GM21737 (cell line): ENCODE measurements around the gene SMS.

Source experiments
- ATAC-seq: cut with Tn5 transposase; IDR thresholded peaks from one replicate; pipeline ENCODE4 v1.9.1; 2021; ENCODE audit warnings: mild to moderate bottlenecking, moderate library complexity; ENCODE audit not compliant: unreplicated experiment

Gene SMS

DNA sequence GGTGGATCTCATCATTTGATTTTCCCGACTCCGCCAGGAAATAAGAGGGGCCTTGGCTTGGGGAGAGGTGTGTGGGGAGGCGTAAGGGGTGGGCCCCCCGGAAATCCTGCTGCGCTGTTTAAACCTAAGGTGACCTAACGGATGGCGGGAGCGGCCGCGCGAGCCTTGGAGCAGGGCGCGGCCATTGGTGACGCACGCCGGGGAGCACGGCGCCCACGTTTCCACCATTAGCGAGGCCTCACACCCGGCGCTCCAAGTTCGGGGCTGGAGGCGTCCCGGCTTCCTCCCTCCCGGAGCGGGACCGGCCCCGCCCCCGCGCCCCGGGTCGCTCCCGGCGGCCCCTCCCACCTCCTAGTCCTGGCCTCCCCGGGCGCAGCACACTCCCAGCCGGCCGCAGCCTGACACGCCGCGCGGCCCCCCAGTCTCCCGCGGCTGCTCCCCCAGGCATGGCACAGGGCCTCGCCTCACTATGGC is at the start of gene SMS:
Gene SMS (plus strand): TSS at position 354 of the 474 bp plus-strand sequence. CDS start 116 bp downstream, at position 470.
- ATAC-seq = peak; percentile 75

DNA sequence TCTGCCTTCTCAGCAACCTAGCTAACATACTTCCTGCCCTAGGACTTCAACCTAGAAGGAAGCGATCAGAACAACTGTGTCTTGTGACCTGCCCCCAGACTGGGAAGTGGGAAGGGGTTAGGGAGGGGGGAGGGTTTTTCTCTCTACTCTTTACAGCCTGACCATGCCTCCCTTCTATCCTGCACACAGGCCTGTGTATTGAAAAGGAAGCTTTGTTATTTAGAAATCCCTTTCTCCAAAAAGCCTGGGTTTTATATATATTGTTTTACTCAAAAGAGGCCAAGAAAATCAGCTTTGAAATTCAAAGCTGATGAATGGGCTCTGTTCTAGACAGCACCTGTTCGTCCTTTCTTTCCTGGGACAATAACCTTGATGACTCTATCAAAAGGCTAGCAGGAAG is 35.2 kb upstream of the SMS start:
- ATAC-seq = no peak

DNA sequence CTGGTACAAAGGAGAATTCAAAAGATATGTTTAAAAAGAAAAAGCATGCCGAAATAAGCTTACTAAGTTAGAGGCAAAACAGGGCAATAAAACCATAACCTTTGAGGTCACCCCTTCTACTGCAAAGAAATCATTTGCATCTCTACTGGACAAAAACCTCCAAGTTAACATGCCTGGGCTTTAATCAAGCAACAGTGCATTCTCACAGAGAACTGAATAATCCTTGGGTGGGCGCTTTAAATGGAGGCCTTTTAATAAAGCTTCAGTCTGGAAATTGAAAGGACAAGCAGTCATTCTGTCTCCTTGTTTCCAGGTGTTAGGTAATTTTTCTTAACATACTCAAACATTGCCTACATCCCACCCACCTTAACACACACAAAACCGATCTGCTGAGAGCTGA is 34.6 kb upstream of the SMS start:
- ATAC-seq = no peak

DNA sequence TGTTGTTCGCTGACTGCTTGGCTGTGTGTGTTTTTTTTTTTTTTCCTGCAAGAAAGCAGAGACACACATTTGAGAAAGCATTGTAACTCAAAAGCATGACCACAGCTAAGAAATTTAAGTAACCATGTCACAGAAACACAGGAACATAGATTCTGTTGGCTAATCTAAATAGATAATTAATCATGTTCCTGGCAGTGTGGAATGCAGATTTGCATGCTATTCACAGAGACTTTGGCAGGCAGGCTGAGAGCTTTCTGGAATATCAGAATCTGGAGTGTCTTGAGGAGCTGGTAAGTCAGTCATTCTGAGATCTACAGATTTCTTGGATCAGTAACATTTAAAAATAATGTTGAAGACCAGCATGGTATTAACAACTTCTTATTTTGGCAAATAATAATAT is 33.2 kb upstream of the SMS start:
- no peak for ATAC-seq

DNA sequence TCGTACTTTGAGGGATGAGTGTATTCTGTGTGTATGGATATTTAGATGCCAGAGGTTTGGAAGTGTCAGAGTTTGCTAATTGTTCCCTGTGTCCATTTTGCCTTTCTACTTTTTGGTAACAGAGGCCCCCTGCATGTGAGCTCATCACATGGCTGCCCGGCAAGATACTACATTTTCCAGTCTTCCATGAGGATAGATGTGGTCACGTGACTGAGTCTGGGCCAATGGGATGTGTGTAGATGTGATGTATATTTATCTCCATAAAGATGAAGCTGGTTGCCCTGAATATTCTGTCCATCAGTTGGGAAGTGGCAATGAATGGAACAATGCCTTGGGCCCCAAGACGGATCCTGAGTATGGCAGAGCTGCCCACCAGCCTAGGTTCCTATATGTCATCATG is 29.0 kb upstream of the SMS start:
- no peak for ATAC-seq

DNA sequence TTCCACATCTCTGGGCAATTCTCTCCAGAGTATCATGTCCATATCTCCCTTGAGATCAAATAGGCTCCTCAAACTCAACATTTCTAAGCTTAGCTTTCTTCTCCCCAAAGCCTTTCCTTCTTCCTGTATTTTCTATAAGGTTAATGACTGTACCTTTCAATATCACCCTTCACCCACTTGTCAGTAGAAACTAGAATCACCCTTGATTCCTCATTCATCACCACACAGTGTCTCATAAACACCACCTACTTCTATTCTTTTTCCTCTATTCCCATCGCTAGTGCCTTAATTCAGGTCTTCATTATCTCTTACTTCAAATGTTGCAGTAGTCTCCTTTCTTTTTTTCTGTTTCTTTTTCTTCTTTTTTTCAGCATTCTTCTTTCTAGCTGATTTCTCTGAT is 28.3 kb upstream of the SMS start:
- no peak for ATAC-seq

DNA sequence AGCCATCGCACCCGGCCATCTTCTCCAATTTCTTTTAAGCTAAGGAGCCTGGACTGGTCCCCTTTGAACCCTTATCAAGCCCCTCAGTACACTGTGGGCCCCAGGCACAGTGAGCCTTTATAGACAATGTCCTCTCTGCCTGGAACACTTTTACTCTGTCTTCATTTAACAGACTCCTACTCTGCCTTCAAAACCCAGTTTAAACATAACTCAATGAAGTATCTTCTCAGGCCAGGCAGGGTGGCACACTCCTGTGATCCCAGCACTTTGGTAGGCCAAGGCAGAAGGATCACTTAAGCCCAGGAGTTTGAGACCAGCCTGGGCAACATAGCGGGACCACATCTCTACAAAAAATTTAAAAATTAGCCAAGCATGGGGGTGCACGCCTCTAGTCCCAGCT is 27.5 kb upstream of the SMS start:
- ATAC-seq = no peak

DNA sequence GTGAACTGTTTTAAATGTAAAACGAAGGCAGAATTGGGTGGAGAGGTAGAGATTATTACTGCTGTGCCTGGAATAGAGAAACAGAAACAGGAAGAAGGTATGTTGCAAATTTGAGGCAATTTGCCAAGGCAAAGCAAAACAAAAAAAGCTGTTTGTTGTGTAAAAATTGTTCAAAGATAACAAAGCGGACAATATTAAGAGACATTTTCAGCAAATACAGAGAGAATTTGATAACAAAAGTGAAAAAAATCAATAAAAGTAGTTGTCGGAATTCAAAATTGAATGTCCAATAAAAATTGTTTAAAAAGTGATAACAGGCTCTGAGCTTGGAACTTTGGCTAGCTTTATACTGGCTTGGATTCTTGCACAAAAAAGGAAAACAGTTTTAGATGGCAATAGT is 14.4 kb upstream of the SMS start:
- no peak for ATAC-seq

DNA sequence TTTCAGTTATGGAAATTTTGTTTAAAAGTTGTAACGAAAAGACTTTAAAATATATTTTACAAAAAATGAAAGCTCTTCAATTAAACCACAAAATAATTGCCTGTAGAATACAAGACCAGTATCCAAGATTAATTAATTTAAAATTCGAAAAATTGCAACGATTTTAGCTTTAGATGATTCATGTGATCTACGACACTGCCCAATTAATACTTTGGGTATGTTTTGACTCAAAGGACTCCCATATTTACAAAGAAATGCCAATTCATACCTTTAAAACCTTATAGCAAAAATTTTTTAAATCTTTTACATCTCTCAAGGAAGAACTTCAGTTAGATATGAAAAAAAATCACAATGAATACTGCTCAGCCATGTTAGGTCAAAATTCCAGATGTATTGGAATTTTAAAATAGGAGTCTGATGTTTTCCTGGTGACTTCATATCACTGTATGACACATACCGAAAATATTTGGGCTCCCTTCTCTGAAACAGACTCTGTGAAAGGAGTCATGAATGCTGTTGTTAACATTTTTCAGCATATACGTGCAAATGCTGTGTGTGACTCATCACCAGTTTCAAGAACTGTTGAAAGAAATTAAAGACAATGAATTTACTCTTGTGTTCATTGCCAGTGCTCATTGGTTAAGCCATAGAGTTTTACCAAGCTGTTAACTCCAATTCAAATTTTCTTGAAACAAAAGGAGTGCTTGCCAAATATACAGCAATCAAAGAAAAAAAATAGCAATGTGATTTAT is 13.8 kb upstream of the SMS start:
- no peak for ATAC-seq

DNA sequence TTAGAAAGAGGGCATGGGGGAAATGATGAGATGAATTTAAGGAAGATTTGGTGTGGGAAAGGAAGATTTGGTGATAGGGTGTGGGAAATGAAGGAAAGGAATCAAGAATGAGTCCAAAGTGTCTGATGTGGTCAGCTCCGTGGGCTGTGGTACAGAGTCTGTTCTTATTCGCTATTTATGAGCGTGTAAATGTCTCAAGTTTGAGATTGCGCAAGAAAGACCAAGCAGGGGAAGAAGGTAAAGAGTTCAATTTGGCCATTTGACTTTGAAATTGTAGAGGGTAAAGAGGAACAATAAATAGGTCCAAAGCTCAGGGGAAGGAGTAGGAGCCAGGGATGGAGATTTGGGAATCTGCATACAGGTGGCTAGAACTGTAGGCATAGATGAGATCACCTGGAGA is 11.3 kb upstream of the SMS start:
- no peak for ATAC-seq

DNA sequence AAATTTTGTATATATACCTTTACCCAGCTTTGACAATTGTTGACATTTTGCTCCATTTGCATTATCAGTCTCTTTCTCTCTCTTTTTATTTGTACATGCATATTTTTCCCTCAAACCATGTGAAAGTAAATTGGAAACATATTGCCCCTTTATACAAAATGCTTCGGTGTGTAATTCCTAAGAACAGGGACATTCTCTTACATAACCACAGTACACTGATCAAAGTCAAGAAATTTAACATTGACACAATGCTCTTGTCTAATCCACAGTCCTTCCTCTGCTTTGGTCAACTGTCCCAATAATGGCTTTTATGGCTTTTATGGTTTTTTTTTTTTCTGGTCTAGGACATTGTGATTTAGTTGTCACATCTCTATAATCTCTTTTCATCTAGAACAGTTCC is 9.5 kb upstream of the SMS start:
- ATAC-seq = no peak

DNA sequence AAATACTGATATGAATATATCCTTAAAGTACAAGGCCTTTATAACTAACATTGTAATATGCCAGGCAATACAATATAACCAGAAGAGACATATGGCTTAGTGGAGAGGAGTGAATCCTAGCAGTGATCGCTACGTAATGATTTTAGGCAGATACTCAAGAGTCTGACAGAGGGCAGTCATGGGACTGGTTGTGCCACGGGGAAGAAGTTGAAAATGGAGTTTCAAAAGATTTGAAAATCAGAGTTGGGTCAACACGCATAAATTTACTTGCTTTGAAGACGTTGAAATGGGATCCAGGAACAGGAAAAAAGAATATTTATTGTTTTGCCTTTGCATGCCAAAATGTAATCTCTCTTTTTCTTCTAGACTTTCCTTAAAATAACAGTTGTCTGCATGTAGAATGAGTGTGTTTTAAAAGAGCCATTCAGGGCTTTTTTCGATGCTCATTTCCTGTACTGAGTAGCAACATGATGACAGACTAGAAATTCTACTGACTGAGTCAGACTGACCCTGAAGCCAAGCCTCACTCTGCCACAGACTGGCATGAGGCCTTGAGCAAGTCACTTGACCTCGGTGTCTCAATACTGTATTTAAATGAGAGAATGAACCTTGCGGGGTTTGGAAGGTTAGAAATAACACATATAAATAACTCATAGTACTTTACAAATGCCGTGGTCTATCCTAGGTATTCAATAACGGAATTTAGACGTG is 8.1 kb upstream of the SMS start:
- no peak for ATAC-seq

DNA sequence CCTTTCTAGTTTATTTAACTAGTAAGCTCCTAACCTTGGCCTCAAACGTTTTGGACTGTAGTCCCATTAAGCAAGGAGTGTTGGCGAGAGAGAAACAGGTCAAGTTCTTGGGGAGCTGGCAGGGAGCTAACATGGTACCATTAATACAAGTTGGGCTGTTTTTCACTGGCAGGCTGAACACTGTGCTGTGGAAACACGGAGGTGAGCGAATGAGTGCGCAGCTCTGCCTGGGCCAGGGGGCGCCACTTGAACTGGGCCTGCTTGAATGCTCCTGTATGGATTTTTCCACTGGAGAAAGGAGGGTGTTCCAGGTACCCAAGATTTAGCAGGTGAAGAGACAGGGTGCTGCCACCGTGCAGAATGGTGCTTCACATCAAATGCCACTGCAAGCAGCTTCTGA is 7.4 kb upstream of the SMS start:
- no peak for ATAC-seq

DNA sequence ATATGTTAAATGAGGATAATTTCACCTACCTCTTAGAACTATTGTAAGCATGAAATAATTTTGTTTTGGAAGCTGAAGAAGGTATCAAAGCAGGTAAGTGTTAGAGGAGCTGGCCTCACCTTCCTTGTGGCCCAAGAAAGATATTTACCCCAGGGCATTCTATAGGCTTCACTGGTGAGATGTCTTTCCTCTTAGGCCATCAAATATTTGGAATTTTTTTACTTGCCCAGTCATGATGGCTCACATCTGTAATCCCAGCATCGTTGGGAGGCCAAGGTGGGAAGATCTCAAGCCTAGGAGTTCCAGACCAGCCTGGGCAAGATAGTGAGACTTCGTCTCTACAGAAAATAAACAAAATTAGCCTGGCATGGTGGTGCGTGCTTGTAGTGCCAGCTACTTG is 6.1 kb upstream of the SMS start:
- no peak for ATAC-seq

DNA sequence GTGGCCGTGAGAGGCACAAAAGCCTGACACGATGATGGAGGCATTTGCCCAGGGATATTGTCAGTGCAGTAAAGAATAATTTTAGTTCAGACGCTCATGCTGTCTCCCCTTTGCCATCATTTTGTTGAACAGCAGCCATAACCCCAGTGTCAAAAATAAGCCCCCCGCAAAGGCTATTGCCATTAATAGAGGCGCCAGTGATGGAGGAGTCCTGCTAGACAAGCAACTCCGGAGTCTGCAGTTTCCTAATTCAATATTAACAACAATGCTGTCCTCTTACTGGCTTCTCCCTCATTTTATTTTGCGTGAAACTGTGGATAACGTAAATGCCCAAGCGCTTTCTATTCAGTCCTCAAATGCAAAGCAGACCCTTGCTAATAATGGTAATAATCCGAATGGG is 603 bp upstream of the SMS start:
- no peak for ATAC-seq

DNA sequence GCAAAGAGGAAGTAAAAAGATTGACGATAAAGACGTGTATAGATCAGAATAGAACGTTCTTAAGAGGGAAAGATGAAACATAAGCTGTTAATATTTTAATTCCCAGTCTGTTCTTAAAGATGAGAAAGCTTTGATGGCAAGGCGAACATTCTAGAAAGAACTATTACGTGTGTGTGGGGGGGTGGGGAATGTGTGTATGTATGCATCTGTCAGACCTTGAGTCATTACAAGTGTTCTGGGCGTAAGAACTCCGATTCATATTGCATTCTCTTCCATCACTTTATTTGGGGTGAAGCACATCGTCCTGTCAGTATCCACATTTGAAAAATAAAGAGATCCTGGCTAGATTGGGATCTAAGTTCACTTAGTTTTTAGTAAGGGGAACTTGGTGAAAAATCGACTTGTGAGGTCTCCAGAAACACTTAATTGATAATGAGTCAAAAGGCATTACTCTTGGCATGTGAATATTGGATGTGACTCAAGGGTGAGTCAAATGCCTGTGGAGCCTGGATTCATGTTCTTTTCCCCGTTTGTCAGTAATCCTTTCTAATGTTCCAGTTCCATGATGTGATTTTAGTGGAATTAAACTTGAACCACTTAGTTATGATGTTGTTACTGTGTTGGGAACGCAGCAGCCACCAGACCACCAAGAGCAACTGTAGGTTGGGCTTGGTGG is 3.1 kb downstream of the SMS start:
- ATAC-seq = no peak

DNA sequence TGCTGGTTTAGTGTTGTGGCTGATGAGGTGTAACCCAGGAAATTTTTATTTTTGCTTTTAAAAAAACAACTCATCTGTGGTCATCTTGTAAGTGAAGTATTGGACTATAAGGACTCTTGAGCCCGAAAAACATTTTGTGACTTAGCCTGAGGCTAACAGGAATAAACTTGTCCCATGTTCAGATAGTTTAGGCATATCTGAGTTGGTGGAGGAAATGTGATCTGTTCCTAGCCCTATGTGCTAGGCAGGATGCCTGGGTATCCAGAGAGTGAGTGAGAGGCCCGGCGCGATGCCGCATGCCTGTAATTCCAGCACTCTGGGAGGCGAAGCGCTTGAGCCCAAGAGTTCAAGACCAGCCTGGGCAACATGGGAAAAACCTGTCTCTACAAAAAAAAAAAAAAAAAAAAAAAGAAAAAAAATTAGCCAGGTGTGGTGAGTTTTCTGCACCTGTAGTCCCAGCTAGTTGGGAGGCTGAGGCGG is 3.7 kb downstream of the SMS start:
- ATAC-seq = no peak

DNA sequence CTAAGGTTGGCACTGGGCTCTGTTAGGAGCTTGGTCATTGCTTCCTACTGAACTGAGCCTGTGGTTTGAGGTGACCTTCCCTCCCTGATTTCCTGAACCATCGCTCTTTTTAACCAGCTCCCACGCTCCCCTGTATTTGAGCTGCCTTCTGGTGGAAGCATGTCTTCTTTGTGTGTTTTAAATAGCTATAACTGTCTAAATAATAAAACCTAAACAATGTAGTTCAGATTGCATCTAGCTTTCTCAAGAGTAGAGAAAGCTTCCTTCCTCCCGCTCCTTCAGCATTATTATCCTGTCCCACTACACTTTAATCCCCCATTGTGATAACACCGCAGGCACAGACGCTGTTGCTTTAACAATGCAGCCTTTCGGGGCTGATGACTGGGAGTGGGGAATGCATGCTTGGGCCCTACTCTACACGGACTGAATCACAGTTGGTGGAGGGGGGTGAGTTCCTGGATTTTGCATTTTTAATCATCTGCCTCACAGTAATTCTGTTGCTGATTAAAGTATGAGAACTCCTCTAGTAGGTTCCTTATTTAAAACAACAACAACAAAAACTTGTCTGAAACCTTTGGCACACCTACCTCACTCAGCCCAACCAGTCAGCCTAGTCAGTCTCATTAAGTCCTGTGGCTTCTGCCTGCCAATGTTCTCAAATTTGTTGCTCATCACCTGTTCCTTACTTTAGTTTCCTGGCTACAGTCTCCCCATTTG is 6.6 kb downstream of the SMS start:
- ATAC-seq = no peak

DNA sequence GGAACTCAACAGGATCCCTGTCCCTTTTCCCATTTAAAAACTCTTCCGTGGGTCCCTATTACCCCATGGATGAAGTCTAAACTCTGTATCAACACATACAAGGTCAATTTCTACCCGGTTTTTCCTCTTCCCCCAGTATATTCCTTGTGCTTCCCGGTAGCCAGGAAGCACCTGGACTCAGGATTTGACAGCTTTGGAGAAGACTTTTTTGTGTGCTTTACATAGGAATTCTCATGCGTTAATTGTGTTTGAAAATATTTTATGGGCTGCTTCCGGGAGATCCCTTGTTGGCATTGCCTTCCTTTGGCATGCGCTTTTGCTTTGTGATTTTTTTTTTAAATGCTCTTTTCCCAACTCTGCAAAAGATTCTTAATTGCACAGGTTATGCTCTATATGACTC is 7.2 kb downstream of the SMS start:
- ATAC-seq = no peak

DNA sequence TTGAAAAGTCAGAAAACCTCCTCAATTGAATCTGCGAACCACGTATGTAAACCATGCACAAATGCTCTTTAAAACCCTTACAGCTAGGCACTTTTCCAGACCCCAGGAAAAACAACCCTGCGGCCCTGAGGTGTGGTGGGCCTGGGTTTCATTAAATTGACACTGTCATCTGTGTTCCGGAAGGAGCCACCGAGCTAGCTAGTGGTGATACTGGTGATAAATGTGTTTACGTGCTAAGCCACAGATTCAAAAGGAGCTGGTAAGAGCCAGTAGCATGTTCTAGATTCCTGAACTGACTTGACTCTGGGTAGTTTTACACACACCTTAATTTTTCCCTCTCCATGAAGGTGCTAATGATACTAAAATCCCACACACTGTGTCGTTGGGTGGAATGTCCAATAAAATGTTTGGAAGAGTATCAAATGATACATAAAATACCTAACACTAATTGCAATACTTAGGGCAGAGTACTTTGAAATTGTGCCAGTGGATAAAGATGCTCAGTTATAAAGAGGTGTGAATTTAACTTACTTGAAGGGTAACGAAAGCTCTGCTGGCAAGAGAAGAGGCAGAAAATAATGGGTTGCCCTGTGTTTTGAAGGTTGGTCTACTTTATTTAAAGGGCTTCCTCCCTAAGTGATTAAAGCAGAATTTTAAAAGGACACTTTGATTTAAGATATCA is 8.5 kb downstream of the SMS start:
- ATAC-seq = no peak

DNA sequence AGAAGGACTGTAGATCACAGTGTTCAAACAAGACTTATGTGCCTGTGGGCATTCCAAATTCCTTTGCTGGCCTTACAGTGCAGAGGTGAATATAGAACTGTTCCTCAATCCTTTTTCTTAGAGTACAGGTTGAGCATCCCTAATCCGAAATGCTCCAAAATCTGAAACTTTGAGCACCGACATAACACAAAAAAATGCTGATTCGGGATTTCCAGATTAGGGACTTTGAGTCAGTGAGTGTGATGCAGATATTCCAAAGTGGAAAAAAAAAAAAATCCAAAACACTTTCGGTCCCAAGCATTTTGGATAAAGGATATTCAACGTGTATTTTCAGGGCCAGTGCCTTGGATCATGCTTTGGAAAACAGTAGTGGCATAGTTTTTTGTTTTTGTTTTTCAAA is 9.2 kb downstream of the SMS start:
- no peak for ATAC-seq
